Measurements from ENCODE around the gene B4GALNT4.

- TF ChIP-seq CTCF (conservative IDR thresholded peaks at IDR 0.05 in 1 of 2, IDR thresholded peaks at IDR 0.05 in 1 of 2; ENCODE audit: low read depth in 1 of 2, low read length in 2 of 2) (no peak), EZH2 (IDR thresholded peaks at IDR 0.05; ENCODE audit: low read length, missing control alignments) (no peak)
These were observed 40.5 kb downstream of the B4GALNT4 start for GRCh38 chr11:409600-410483.
